Mesendoderm (in vitro differentiated cells): Measurements from ENCODE around the gene SHC4.

Experiments
- DNase-seq: peaks from one replicate; pipeline ENCODE4 v3.0.0; 2013
- H2AK5ac ChIP-seq: 2 replicates; pipeline ENCODE4 v1.6.1; 2013; ENCODE audit warnings: low read length, inconsistent platforms
- H2BK120ac ChIP-seq: 2 replicates; pipeline ENCODE4 v1.6.1; 2013; ENCODE audit warnings: low read depth, mild to moderate bottlenecking, low read length, moderate library complexity, mixed read lengths
- H2BK15ac ChIP-seq: replicated peaks from 2 replicates; pipeline ENCODE4 v1.6.1; 2013; ENCODE audit warnings: low read depth, mild to moderate bottlenecking, moderate library complexity
- H2BK5ac ChIP-seq: 2 replicates; pipeline ENCODE4 v1.6.1; 2013; ENCODE audit warnings: low read length, inconsistent platforms
- H3K18ac ChIP-seq: 2 replicates; pipeline ENCODE4 v1.6.1; 2013; ENCODE audit warnings: mild to moderate bottlenecking, low read length, mixed read lengths
- H3K23ac ChIP-seq: one replicate; pipeline ENCODE4 v1.6.1; 2013; ENCODE audit warnings: low read length
- H3K27ac ChIP-seq: 2 replicates; pipeline ENCODE4 v1.5.1; 2013; ENCODE audit warnings: low read depth, mild to moderate bottlenecking, inconsistent platforms, low read length, moderate library complexity
- H3K27me3 ChIP-seq: 2 replicates; pipeline ENCODE4 v1.6.1; 2013; ENCODE audit warnings: low read length, control low read depth, mild to moderate bottlenecking, inconsistent platforms; ENCODE audit not compliant: insufficient read depth, poor library complexity
- H3K36me3 ChIP-seq: 2 replicates; pipeline ENCODE4 v1.6.1; 2013; ENCODE audit warnings: low read length, inconsistent platforms; ENCODE audit not compliant: control insufficient read depth, insufficient read depth
- H3K4ac ChIP-seq: one replicate; pipeline ENCODE4 v1.6.1; 2013; ENCODE audit warnings: low read depth, mild to moderate bottlenecking, low read length, moderate library complexity
- H3K4me1 ChIP-seq: 2 replicates; pipeline ENCODE4 v1.6.1; 2013; ENCODE audit warnings: low read depth, low read length, inconsistent platforms; ENCODE audit not compliant: control insufficient read depth
- H3K4me2 ChIP-seq: 2 replicates; pipeline ENCODE4 v1.6.1; 2013; ENCODE audit warnings: low read length
- H3K4me3 ChIP-seq: 2 replicates; pipeline ENCODE4 v1.5.1; 2013; ENCODE audit warnings: mild to moderate bottlenecking, low read length
- H3K56ac ChIP-seq: one replicate; pipeline ENCODE4 v1.6.1; 2013; ENCODE audit warnings: low read length
- H3K79me1 ChIP-seq: 2 replicates; pipeline ENCODE4 v1.6.1; 2013; ENCODE audit warnings: low read length, inconsistent platforms
- H3K79me2 ChIP-seq: 2 replicates; pipeline ENCODE4 v1.6.1; 2013; ENCODE audit warnings: mild to moderate bottlenecking, low read length; ENCODE audit not compliant: control insufficient read depth, insufficient read depth
- H3K9ac ChIP-seq: 2 replicates; pipeline ENCODE4 v1.6.1; 2013; ENCODE audit warnings: low read length, inconsistent platforms
- H4K5ac ChIP-seq: one replicate; pipeline ENCODE4 v1.6.1; 2013; ENCODE audit warnings: low read length
- H4K8ac ChIP-seq: one replicate; pipeline ENCODE4 v1.6.1; 2013; ENCODE audit warnings: low read depth, mild to moderate bottlenecking, control low read depth, low read length, moderate library complexity
- WGBS: extraction: QIAGEN DNeasy Blood & Tissue Kit; methylation state at CpG from one replicate; pipeline ENCODE4 v1.1.7; 2013; ENCODE audit warnings: low lambda C conversion rate, missing lambda C conversion rate; ENCODE audit not compliant: insufficient coverage; ENCODE audit errors: extremely low coverage; 5-methylcytosine and 5-hydroxymethylcytosine counted together

The SHC4 gene

DNA sequence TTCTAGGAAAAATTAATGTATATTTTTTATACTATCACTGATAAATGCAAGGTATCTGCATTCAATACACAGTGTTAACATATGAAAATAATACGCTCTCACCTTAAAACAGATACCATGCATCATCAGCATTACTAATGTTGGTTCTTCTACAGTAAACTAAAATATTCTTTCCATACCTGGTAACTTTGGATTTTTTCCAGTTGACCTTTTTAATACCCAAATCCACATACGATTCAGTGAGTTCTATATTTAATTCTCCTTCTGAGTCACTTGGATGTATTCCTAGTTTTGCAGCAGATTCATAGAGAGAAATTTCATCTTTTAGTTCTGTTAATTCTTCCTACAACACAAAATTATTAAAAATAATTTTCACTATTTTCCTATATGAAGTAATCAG, 182.7 kb downstream of the SHC4 start:
- H4K8ac ChIP-seq: no peak overlapping the region
- no peaks in the 10 kb centered on the region for H3K4me1 ChIP-seq
- no peak overlapping the region for H3K4ac ChIP-seq
- H3K9ac ChIP-seq: no peak overlapping the region
- H3K23ac ChIP-seq: no peak overlapping the region
- H2BK15ac ChIP-seq: no peak overlapping the region
- H4K5ac ChIP-seq: no peak overlapping the region
- no peak overlapping the region for H3K27ac ChIP-seq
- 100% methylated on average over 1 of the region's 2 CpGs for WGBS
- no peaks in the 10 kb centered on the region for H3K36me3 ChIP-seq
- no peaks in the 10 kb centered on the region for H3K27me3 ChIP-seq
- H2AK5ac ChIP-seq: no peak overlapping the region
- no peak for DNase-seq
- no peak overlapping the region for H2BK5ac ChIP-seq
- H3K56ac ChIP-seq: no peak overlapping the region
- H3K4me2 ChIP-seq: no peak overlapping the region
- no peak overlapping the region for H3K4me3 ChIP-seq
- no peak overlapping the region for H2BK120ac ChIP-seq
- no peaks in the 10 kb centered on the region for H3K79me2 ChIP-seq
- H3K18ac ChIP-seq: no peak overlapping the region
- H3K79me1 ChIP-seq: no peaks in the 10 kb centered on the region

DNA sequence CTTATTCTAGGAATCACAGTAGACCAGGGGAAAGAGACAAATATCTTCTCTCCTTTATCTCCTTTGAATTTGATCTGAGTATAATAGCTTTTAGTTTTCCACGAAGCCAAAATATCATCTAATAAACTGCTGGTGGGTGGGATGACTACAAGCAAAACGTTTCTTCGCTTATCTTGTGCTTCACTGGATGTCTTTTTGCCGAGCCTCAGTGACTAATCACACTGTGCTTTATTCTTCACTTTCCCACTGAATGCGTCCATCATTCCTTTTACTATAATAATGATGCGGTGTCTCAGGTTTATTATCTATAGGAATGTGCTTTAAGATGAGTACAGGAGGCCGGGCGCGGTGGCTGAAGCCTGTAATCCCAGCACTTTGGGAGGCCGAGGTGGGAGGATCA, 185.4 kb downstream of the SHC4 start:
- Histone ChIP-seq H4K5ac (no peak overlapping the region), H3K56ac (no peak overlapping the region), H2BK120ac (no peak overlapping the region), H3K23ac (no peak overlapping the region), H3K4me1 (no peaks in the 10 kb centered on the region), H2BK5ac (no peak overlapping the region), H3K79me2 (no peaks in the 10 kb centered on the region), H3K18ac (no peak overlapping the region), H3K4me3 (no peak overlapping the region), H3K4me2 (no peak overlapping the region), H2AK5ac (no peak overlapping the region), H3K36me3 (no peaks in the 10 kb centered on the region), H2BK15ac (no peak overlapping the region), H3K27ac (no peak overlapping the region), H3K4ac (no peak overlapping the region), H3K27me3 (no peaks in the 10 kb centered on the region), H3K9ac (no peak overlapping the region), H4K8ac (no peak overlapping the region), H3K79me1 (no peaks in the 10 kb centered on the region)
- DNase-seq: no peak
- WGBS: no CpG with 5 or more reads among the region's 10 CpGs

DNA sequence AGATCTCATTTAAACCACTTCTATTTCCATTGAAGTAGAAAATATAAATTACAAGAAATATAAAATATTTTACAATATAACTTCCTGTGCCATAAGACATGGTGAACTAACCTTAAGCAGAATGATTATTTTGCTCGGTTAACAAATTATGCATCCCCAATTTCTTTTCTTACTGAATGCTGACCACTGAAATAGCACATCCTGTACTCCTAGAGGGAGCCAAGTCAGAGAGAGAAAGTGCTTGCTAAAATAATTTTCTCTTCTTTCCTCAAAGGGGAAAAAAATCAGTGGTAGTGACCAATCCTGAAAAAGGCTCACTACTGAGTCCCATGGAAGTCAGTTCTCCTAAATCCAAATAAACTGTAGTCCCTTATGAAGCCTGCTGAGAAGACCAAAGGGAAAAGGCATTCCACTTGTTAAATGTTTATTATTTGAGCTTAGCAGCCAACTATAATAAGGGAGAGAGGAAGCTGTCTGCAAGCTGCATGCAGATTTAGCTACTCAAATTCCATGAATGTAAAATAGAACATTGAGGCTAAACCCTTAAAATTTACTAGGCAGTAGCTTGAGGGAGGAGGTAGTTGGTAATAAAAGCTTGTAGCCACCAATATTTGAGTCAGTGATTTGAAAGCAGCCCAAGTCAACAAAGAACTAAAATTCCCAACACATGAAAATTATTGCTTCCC, 185.9 kb downstream of the SHC4 start:
- DNase-seq: no peak
- Histone ChIP-seq H3K4me1 (no peaks in the 10 kb centered on the region), H2BK15ac (no peak overlapping the region), H3K4ac (no peak overlapping the region), H3K79me2 (no peaks in the 10 kb centered on the region), H3K27ac (no peak overlapping the region), H2BK5ac (no peak overlapping the region), H3K9ac (no peak overlapping the region), H2AK5ac (no peak overlapping the region), H2BK120ac (no peak overlapping the region), H3K23ac (no peak overlapping the region), H4K5ac (no peak overlapping the region), H3K79me1 (no peaks in the 10 kb centered on the region), H4K8ac (no peak overlapping the region), H3K4me2 (no peak overlapping the region), H3K4me3 (no peak overlapping the region), H3K18ac (no peak overlapping the region), H3K27me3 (no peaks in the 10 kb centered on the region), H3K36me3 (no peaks in the 10 kb centered on the region), H3K56ac (no peak overlapping the region)
- no CpG with 5 or more reads among the region's 1 CpG for WGBS

DNA sequence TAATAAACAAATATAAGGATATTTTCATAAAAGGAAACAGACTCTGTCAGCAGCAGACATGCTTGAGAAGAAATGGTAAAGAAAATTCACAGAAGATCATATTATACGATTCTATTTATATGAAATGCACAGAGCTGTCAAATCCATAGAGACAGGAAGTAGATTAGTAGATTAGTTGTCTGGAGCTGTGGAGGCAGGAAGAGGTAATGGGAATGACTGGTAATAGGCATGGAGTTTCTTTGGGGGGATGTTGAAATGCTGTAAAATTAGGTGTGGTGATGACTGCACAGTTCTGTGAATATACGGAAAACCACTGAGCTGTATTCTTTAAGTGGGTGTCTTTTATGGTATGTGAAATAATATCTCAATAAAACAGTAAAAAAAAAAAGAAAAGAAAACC, 188.2 kb downstream of the SHC4 start:
- H4K5ac ChIP-seq: no peak overlapping the region
- no peak overlapping the region for H2BK120ac ChIP-seq
- H3K18ac ChIP-seq: no peak overlapping the region
- no peak overlapping the region for H3K56ac ChIP-seq
- no peaks in the 10 kb centered on the region for H3K27me3 ChIP-seq
- no peak overlapping the region for H3K4me2 ChIP-seq
- no peaks in the 10 kb centered on the region for H3K36me3 ChIP-seq
- H3K23ac ChIP-seq: no peak overlapping the region
- no peak for DNase-seq
- WGBS: no CpG with 5 or more reads among the region's 2 CpGs
- no peak overlapping the region for H4K8ac ChIP-seq
- H3K4me1 ChIP-seq: no peaks in the 10 kb centered on the region
- no peak overlapping the region for H2AK5ac ChIP-seq
- no peak overlapping the region for H3K4ac ChIP-seq
- no peaks in the 10 kb centered on the region for H3K79me1 ChIP-seq
- H3K79me2 ChIP-seq: no peaks in the 10 kb centered on the region
- H3K4me3 ChIP-seq: no peak overlapping the region
- H2BK5ac ChIP-seq: no peak overlapping the region
- H2BK15ac ChIP-seq: no peak overlapping the region
- H3K9ac ChIP-seq: no peak overlapping the region
- H3K27ac ChIP-seq: no peak overlapping the region

DNA sequence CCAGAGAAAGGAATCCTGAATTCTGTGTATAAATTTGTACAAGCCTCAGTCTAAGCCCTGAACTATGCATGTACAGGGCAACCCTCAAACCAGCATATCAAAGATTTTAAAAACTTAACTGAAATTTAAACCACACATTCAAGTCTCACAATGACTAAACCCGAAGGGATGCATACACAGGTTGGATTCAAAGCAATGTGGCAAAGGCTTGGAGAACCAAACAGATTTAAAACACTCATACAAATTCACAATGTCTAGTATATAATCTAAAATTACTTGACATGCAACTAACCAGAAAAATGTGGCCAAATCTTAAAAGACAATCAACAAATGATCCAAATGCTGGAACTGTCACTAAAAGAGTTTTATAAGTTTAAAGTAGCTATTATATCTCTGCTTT, 189.2 kb downstream of the SHC4 start:
- H3K27me3 ChIP-seq: no peaks in the 10 kb centered on the region
- no peak overlapping the region for H3K56ac ChIP-seq
- H3K4me1 ChIP-seq: no peaks in the 10 kb centered on the region
- H3K18ac ChIP-seq: no peak overlapping the region
- H4K5ac ChIP-seq: no peak overlapping the region
- no peak overlapping the region for H3K27ac ChIP-seq
- H3K4me2 ChIP-seq: no peak overlapping the region
- H4K8ac ChIP-seq: no peak overlapping the region
- H2BK15ac ChIP-seq: no peak overlapping the region
- H3K4me3 ChIP-seq: no peak overlapping the region
- DNase-seq: no peak
- H3K4ac ChIP-seq: no peak overlapping the region
- WGBS: no CpG with 5 or more reads among the region's 1 CpG
- H3K36me3 ChIP-seq: no peaks in the 10 kb centered on the region
- H3K23ac ChIP-seq: no peak overlapping the region
- H2BK120ac ChIP-seq: no peak overlapping the region
- no peak overlapping the region for H3K9ac ChIP-seq
- no peaks in the 10 kb centered on the region for H3K79me2 ChIP-seq
- H2BK5ac ChIP-seq: no peak overlapping the region
- no peaks in the 10 kb centered on the region for H3K79me1 ChIP-seq
- no peak overlapping the region for H2AK5ac ChIP-seq
